Astrocyte (in vitro differentiated cells and primary cell): Measurements from ENCODE around the gene C15orf62. TPM values are rescaled to one million over a fixed set of nuclear protein-coding genes. Genes with fewer than 3 reads are reported as not detected.

Experiments used
- DNase-seq: peaks from one replicate; pipeline ENCODE4 v3.0.0-alpha.2; 2010; ENCODE audit warnings: low read depth
- FAIRE-seq: peaks from 2 replicates; lab custom pipeline; 2011; peaks lifted over from hg19 to GRCh38; lab: Jason Lieb, UNC
- H2AFZ ChIP-seq: 2 replicates; pipeline ENCODE4 v1.6.0; 2012; ENCODE audit warnings: low read depth, low read length, inconsistent platforms
- H3K27ac ChIP-seq: 2 replicates; pipeline ENCODE4 v1.5.1; 2011; ENCODE audit warnings: low read depth, low read length, inconsistent platforms
- H3K27me3 ChIP-seq: 2 replicates; pipeline ENCODE4 v1.6.0; 2011; ENCODE audit warnings: low read length, inconsistent platforms; ENCODE audit not compliant: insufficient read depth
- H3K36me3 ChIP-seq: 2 replicates; pipeline ENCODE4 v1.5.1; 2011; ENCODE audit warnings: low read length, inconsistent platforms; ENCODE audit not compliant: insufficient read depth
- H3K4me1 ChIP-seq: 2 replicates; pipeline ENCODE4 v1.5.1; 2011; ENCODE audit warnings: low read length, inconsistent platforms; ENCODE audit not compliant: insufficient read depth
- H3K4me2 ChIP-seq: 2 replicates; pipeline ENCODE4 v1.6.0; 2012; ENCODE audit warnings: low read length, inconsistent platforms
- H3K4me3 ChIP-seq: 2 replicates; pipeline ENCODE4 v1.5.1; 2011; ENCODE audit warnings: low read depth, mild to moderate bottlenecking, low read length, inconsistent platforms; ENCODE audit not compliant: insufficient read depth
- H3K79me2 ChIP-seq: 2 replicates; pipeline ENCODE4 v1.6.0; 2012; ENCODE audit warnings: mild to moderate bottlenecking, low read length, inconsistent platforms; ENCODE audit not compliant: insufficient read depth
- H3K9ac ChIP-seq: 2 replicates; pipeline ENCODE4 v1.6.0; 2012; ENCODE audit warnings: mild to moderate bottlenecking, low read length, inconsistent platforms
- H3K9me3 ChIP-seq: 2 replicates; pipeline ENCODE4 v1.5.1; 2012; ENCODE audit warnings: low read depth, mild to moderate bottlenecking, low read length, inconsistent platforms; ENCODE audit not compliant: insufficient read depth
- H4K20me1 ChIP-seq: 2 replicates; pipeline ENCODE4 v1.6.0; 2012; ENCODE audit warnings: low read length, inconsistent platforms; ENCODE audit not compliant: insufficient read depth
- H3K27ac Mint-ChIP-seq: one replicate; pipeline ENCODE4 v1.8.0; 2021; ENCODE audit warnings: mild to moderate bottlenecking, mixed read lengths; ENCODE audit not compliant: unreplicated experiment
- H3K27me3 Mint-ChIP-seq: one replicate; pipeline ENCODE4 v1.8.0; 2021; ENCODE audit warnings: low read depth, mixed read lengths; ENCODE audit not compliant: unreplicated experiment
- H3K36me3 Mint-ChIP-seq: one replicate; pipeline ENCODE4 v1.8.0; 2021; ENCODE audit warnings: low read depth, mixed read lengths; ENCODE audit not compliant: unreplicated experiment
- H3K4me1 Mint-ChIP-seq: one replicate; pipeline ENCODE4 v1.8.0; 2021; ENCODE audit warnings: low read depth, mixed read lengths; ENCODE audit not compliant: unreplicated experiment
- H3K4me3 Mint-ChIP-seq: one replicate; pipeline ENCODE4 v1.8.0; 2021; ENCODE audit warnings: mild to moderate bottlenecking, moderate library complexity, mixed read lengths; ENCODE audit not compliant: unreplicated experiment
- H3K9me3 Mint-ChIP-seq: one replicate; pipeline ENCODE4 v1.8.0; 2021; ENCODE audit warnings: mild to moderate bottlenecking, mixed read lengths; ENCODE audit not compliant: unreplicated experiment
- EZH2 ChIP-seq: IDR thresholded peaks from 2 replicates; pipeline ENCODE4 v1.6.1; 2012; ENCODE audit warnings: mild to moderate bottlenecking, low read length, inconsistent platforms; ENCODE audit not compliant: insufficient read depth
- total RNA-seq: library from RNA; stranded (reverse); gene quantifications from 2 replicates; pipeline ENCODE4 v1.2.1, GENCODE V29; 2021
- TF ChIP-seq, protein P1 (sequence below): IDR thresholded peaks from 2 replicates; pipeline ENCODE4 v1.5.1; 2011; ENCODE audit warnings: low read depth, mild to moderate bottlenecking, inconsistent platforms, low read length, moderate library complexity; ENCODE audit not compliant: insufficient read depth

C15orf62 gene
- total RNA-seq, 1 donor from 2014 or later: not detected

DNA sequence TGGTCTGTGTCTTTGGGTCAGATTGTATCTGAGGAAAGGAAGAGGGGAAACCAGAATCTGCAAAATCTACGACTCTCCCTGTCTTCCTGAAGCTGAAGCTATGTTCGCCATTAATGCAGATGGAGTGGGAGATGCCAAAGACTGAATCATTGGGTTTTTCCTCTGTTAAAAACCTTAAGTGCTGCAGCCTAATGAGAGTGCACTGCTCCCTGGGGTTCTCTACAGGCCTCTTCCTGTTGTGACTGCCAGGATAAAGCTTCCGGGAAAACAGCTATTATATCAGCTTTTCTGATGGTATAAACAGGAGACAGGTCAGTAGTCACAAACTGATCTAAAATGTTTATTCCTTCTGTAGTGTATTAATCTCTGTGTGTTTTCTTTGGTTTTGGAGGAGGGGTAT is 38.7 kb upstream of the C15orf62 start:
- Histone ChIP-seq H3K27ac (no peak overlapping the region), H3K79me2 (no peaks in the 10 kb centered on the region), H3K4me1 (no peaks in the 10 kb centered on the region), H3K36me3 (peaks cover 23% of the 10 kb centered on the region), H3K4me2 (no peak overlapping the region), H4K20me1 (no peaks in the 10 kb centered on the region), H3K9me3 (no peaks in the 10 kb centered on the region), H2AFZ (no peak overlapping the region), H3K4me3 (no peak overlapping the region), H3K27me3 (no peaks in the 10 kb centered on the region), H3K9ac (no peak overlapping the region)
- no peak for TF ChIP-seq EZH2
- TF ChIP-seq, protein P1, sequence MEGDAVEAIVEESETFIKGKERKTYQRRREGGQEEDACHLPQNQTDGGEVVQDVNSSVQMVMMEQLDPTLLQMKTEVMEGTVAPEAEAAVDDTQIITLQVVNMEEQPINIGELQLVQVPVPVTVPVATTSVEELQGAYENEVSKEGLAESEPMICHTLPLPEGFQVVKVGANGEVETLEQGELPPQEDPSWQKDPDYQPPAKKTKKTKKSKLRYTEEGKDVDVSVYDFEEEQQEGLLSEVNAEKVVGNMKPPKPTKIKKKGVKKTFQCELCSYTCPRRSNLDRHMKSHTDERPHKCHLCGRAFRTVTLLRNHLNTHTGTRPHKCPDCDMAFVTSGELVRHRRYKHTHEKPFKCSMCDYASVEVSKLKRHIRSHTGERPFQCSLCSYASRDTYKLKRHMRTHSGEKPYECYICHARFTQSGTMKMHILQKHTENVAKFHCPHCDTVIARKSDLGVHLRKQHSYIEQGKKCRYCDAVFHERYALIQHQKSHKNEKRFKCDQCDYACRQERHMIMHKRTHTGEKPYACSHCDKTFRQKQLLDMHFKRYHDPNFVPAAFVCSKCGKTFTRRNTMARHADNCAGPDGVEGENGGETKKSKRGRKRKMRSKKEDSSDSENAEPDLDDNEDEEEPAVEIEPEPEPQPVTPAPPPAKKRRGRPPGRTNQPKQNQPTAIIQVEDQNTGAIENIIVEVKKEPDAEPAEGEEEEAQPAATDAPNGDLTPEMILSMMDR: no peak
- Mint-ChIP-seq H3K4me1 (peaks cover 3% of the 10 kb centered on the region), H3K27me3 (no peaks in the 10 kb centered on the region), H3K4me3 (peak overlapping the region; percentile 50), H3K36me3 (peaks cover 9% of the 10 kb centered on the region), H3K27ac (no peak overlapping the region), H3K9me3 (no peaks in the 10 kb centered on the region)
- DNase-seq: no peak
- FAIRE-seq: no peak

DNA sequence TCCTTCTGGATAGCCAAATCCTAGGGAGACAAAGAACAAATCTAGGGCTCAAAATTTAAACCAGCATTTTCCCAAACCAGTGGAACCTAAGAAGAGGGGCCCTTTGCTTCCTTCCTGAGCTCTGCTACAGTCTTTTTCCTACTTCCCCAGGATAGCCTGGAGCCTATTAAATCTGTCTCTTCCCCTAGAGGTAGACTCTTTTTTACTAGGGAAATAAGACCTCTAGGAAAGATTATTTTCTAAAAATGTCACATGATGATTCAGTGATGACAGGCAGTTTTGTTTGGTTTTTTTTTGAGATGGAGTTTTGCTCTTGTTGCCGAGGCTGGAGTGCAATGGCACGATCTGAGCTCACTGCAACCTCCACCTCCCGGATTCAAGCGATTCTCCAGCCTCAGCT is 33.2 kb upstream of the C15orf62 start:
- no peaks in the 10 kb centered on the region for H3K27me3 Mint-ChIP-seq
- Histone ChIP-seq H3K79me2 (no peaks in the 10 kb centered on the region), H3K4me3 (no peak overlapping the region), H2AFZ (no peak overlapping the region), H3K9ac (no peak overlapping the region), H3K27ac (no peak overlapping the region), H3K4me1 (no peaks in the 10 kb centered on the region), H3K4me2 (no peak overlapping the region), H3K36me3 (peaks cover 44% of the 10 kb centered on the region), H3K27me3 (no peaks in the 10 kb centered on the region), H4K20me1 (no peaks in the 10 kb centered on the region), H3K9me3 (no peaks in the 10 kb centered on the region)
- peaks cover 19% of the 10 kb centered on the region for H3K36me3 Mint-ChIP-seq
- H3K4me3 Mint-ChIP-seq: no peak overlapping the region
- H3K4me1 Mint-ChIP-seq: peaks cover 4% of the 10 kb centered on the region
- no peaks in the 10 kb centered on the region for H3K9me3 Mint-ChIP-seq
- TF ChIP-seq, protein P1: no peak
- no peak overlapping the region for H3K27ac Mint-ChIP-seq
- DNase-seq (no peak), FAIRE-seq (no peak)

DNA sequence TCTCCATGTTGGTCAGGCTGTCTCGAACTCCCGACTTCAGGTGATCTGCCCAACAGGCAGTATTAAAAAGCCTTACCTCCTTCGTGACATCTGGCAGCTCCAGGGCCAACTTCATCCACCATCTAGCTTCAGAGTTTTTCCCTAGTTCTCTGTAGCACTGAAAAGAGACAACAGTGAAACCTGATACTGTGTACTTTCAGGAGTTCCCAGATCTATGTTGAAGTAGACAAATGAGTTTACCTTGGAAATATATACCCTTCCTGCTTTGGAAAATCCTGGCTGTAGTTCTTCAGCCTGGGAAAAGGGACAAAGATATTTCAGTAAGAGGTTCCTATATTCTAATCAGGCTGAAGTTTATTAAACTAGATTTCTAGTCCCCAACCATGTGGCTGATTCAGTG is 32.7 kb upstream of the C15orf62 start:
- Histone ChIP-seq H3K79me2 (no peaks in the 10 kb centered on the region), H2AFZ (no peak overlapping the region), H3K4me2 (no peak overlapping the region), H3K27ac (no peak overlapping the region), H3K27me3 (no peaks in the 10 kb centered on the region), H4K20me1 (no peaks in the 10 kb centered on the region), H3K36me3 (peaks cover 42% of the 10 kb centered on the region), H3K9me3 (no peaks in the 10 kb centered on the region), H3K4me3 (no peak overlapping the region), H3K4me1 (no peaks in the 10 kb centered on the region), H3K9ac (no peak overlapping the region)
- peaks cover 4% of the 10 kb centered on the region for H3K4me1 Mint-ChIP-seq
- H3K27me3 Mint-ChIP-seq: no peaks in the 10 kb centered on the region
- FAIRE-seq: no peak
- TF ChIP-seq EZH2: no peak
- TF ChIP-seq, protein P1: no peak
- H3K27ac Mint-ChIP-seq: no peak overlapping the region
- DNase-seq: no peak
- H3K36me3 Mint-ChIP-seq: peaks cover 16% of the 10 kb centered on the region
- H3K4me3 Mint-ChIP-seq: no peak overlapping the region
- H3K9me3 Mint-ChIP-seq: no peaks in the 10 kb centered on the region
